ENCODE results near the gene LANCL1. TPM values are rescaled to one million over a fixed set of nuclear protein-coding genes. Genes with fewer than 3 reads are reported as not detected.
"Not testable (repeated sequence)": the region's sequence is repeated elsewhere in the genome, so short reads cannot be mapped to it uniquely, and the experiment has no call there.

Gene LANCL1
- total RNA-seq, 4 donors from 2014 or later = 13.2 to 22.6 (median 18.7) TPM

- Histone ChIP-seq H3K4me3 (no peak overlapping the region), H3K36me3 (peaks cover 0 to 44% (median 0%) of the 10 kb centered on the region in 3 donors), H3K27me3 (no peaks in the 10 kb centered on the region), H3K27ac (no peak overlapping the region), H3K4me1 (no peaks in the 10 kb centered on the region), H3K9me3 (no peaks in the 10 kb centered on the region)
- TF ChIP-seq POLR2A (IDR thresholded peaks at IDR 0.05) = no peak
- TF ChIP-seq, protein P1, sequence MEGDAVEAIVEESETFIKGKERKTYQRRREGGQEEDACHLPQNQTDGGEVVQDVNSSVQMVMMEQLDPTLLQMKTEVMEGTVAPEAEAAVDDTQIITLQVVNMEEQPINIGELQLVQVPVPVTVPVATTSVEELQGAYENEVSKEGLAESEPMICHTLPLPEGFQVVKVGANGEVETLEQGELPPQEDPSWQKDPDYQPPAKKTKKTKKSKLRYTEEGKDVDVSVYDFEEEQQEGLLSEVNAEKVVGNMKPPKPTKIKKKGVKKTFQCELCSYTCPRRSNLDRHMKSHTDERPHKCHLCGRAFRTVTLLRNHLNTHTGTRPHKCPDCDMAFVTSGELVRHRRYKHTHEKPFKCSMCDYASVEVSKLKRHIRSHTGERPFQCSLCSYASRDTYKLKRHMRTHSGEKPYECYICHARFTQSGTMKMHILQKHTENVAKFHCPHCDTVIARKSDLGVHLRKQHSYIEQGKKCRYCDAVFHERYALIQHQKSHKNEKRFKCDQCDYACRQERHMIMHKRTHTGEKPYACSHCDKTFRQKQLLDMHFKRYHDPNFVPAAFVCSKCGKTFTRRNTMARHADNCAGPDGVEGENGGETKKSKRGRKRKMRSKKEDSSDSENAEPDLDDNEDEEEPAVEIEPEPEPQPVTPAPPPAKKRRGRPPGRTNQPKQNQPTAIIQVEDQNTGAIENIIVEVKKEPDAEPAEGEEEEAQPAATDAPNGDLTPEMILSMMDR (IDR thresholded peaks at IDR 0.05) = no peak
- no peak for DNase-seq
Measured at GRCh38 chr2:210440206-210440605, 36.4 kb downstream of the LANCL1 start.

- Histone ChIP-seq H3K27me3 (no peaks in the 10 kb centered on the region), H3K4me3 (no peak overlapping the region), H3K27ac (no peak overlapping the region), H3K4me1 (no peaks in the 10 kb centered on the region), H3K36me3 (peaks cover 0 to 79% (median 0%) of the 10 kb centered on the region in 3 donors), H3K9me3 (no peaks in the 10 kb centered on the region)
- DNase-seq = no peak
- TF ChIP-seq, protein P1 (IDR thresholded peaks at IDR 0.05) = no peak
- TF ChIP-seq POLR2A (IDR thresholded peaks at IDR 0.05) = no peak
Measured at GRCh38 chr2:210435439-210435838, 41.1 kb downstream of the LANCL1 start.

- no peak for TF ChIP-seq POLR2A (IDR thresholded peaks at IDR 0.05)
- TF ChIP-seq, protein P1 (IDR thresholded peaks at IDR 0.05) = no peak
- Histone ChIP-seq H3K36me3 (peaks cover 0 to 65% (median 0%) of the 10 kb centered on the region in 3 donors), H3K4me3 (no peak overlapping the region), H3K27ac (no peak overlapping the region), H3K4me1 (no peaks in the 10 kb centered on the region), H3K27me3 (no peaks in the 10 kb centered on the region), H3K9me3 (no peaks in the 10 kb centered on the region)
- no peak for DNase-seq
Measured at GRCh38 chr2:210432633-210433032, 43.9 kb downstream of the LANCL1 start.

DNA sequence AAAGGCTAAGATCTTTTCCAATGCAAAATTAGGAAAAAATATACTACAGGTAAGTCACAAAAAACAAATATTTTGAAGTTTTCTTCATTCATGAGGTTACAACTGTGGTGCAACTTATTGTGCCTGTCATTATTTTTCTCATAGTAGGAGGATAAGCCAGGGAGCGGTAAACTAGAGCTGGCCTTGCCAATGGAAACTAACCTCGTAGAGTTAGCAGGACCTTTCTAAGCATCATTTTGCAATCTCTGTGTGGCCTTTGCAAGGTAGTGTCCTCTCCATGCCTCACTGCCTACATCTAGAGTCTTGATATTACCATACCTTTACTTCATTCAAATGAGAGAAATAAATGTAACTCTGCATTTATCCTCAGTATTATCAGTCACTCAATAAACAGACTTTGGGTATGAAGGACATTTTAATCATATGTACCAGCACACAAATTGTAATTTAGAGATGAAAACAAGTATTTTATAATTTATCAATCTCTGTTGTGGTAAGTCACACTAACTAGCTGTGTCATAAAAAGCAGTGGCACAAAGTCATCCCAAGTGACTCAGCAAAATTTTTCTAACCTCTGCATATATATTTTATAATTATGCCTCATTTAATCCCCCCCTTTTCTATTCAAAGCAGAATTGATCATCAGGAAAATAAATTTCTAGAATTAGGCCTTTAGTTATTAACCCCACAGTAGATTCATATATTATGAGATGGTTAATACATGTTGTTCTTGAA is 47.0 kb downstream of the LANCL1 start:
- H3K27ac ChIP-seq = no peak overlapping the region
- peaks cover 0 to 35% (median 0%) of the 10 kb centered on the region in 3 donors for H3K36me3 ChIP-seq
- TF ChIP-seq, protein P1 (IDR thresholded peaks at IDR 0.05) = no peak
- TF ChIP-seq POLR2A (IDR thresholded peaks at IDR 0.05) = no peak
- H3K27me3 ChIP-seq = no peaks in the 10 kb centered on the region
- no peaks in the 10 kb centered on the region for H3K4me1 ChIP-seq
- peaks cover 0 to 2% (median 0%) of the 10 kb centered on the region in 4 donors for H3K9me3 ChIP-seq
- H3K4me3 ChIP-seq = no peak overlapping the region
- no peak for DNase-seq

- TF ChIP-seq, protein P1 (IDR thresholded peaks at IDR 0.05) = no peak
- no peak for TF ChIP-seq POLR2A (IDR thresholded peaks at IDR 0.05)
- Histone ChIP-seq H3K36me3 (peaks cover 0 to 25% (median 0%) of the 10 kb centered on the region in 3 donors), H3K27ac (no peak overlapping the region), H3K9me3 (peaks cover 0 to 2% (median 0%) of the 10 kb centered on the region in 4 donors), H3K4me3 (no peak overlapping the region), H3K27me3 (no peaks in the 10 kb centered on the region), H3K4me1 (no peaks in the 10 kb centered on the region)
- no peak for DNase-seq
Measured at GRCh38 chr2:210428393-210429179, 48.0 kb downstream of the LANCL1 start.

- H3K27ac ChIP-seq, DNase-seq, H3K4me3 ChIP-seq, H3K27me3 ChIP-seq, H3K4me1 ChIP-seq, H3K9me3 ChIP-seq: not testable (repeated sequence)
- H3K36me3 ChIP-seq = peaks cover 0 to 13% (median 0%) of the 10 kb centered on the region in 3 donors
Measured at GRCh38 chr2:210427309-210427708, 49.2 kb downstream of the LANCL1 start.

All from Peyer's patch (tissue), 4 donors.